Epithelial cell of esophagus (primary cell): ENCODE results near the gene C14orf119.

Source experiments
- DNase-seq: peaks from one replicate; pipeline ENCODE4 v3.0.0; 2010; ENCODE audit warnings: low read depth
- H3K4me3 ChIP-seq: 2 replicates; pipeline ENCODE4 v1.5.1; 2011; ENCODE audit warnings: mild to moderate bottlenecking, low read length, control low read depth
- CTCF ChIP-seq: IDR thresholded peaks from 2 replicates; pipeline ENCODE4 v1.5.1; 2011; ENCODE audit warnings: low read depth, mild to moderate bottlenecking, low read length, control low read depth, inconsistent platforms; ENCODE audit not compliant: insufficient read depth; ENCODE audit errors: missing control alignments

The C14orf119 gene

GRCh38 chr14:23114120-23114458, 18.8 kb downstream of the C14orf119 start:
- H3K4me3 ChIP-seq: no peak overlapping the region
- no peak for TF ChIP-seq CTCF

GRCh38 chr14:23114669-23115038, 19.3 kb downstream of the C14orf119 start:
- TF ChIP-seq CTCF: no peak
- no peak overlapping the region for H3K4me3 ChIP-seq
- DNase-seq: no peak

More at GRCh38 chr14:23114120-23114458, 18.8 kb downstream of the C14orf119 start:
- no peak for DNase-seq

- no peak for TF ChIP-seq CTCF
- H3K4me3 ChIP-seq: no peak overlapping the region
- DNase-seq: peak; percentile 94
Measured at GRCh38 chr14:23115039-23115731, 19.9 kb downstream of the C14orf119 start.

- no peak overlapping the region for H3K4me3 ChIP-seq
- TF ChIP-seq CTCF: no peak
- DNase-seq: no peak
Measured at GRCh38 chr14:23115918-23116317, 20.6 kb downstream of the C14orf119 start.

GRCh38 chr14:23117371-23118020, 22.2 kb downstream of the C14orf119 start:
- DNase-seq: no peak
- TF ChIP-seq CTCF: no peak
- H3K4me3 ChIP-seq: no peak overlapping the region

- no peak for DNase-seq
Measured at GRCh38 chr14:23118506-23119362, 23.4 kb downstream of the C14orf119 start, which contains the start of gene CEBPE. Gene CEBPE (minus strand): TSS chr14:23119255. CDS start chr14:23119091, 164 bp downstream.

More at GRCh38 chr14:23118506-23119362, 23.4 kb downstream of the C14orf119 start, which contains the start of gene CEBPE:
- TF ChIP-seq CTCF: no peak
- no peak within 1 kb of the TSS for H3K4me3 ChIP-seq
